Left cardiac atrium (tissue), 4 donors: Measurements from ENCODE around the gene DNAH6. TPM values are rescaled to one million over a fixed set of nuclear protein-coding genes. Genes with fewer than 3 reads are reported as not detected.

Source experiments
- ATAC-seq, 2 donors: fragments of 200-7000 bp; cut with Tn5 transposase; one replicate each; pipeline ENCODE4 v1.9.1; 2020; ENCODE audit warnings: mild to moderate bottlenecking in 2 of 2, moderate library complexity in 2 of 2
- DNase-seq: peaks from one replicate; pipeline ENCODE4 v3.0.0-alpha.2; 2020
- intact Hi-C, 2 donors: fragments of 100-400 bp; cut with DNase I; formaldehyde crosslinking; loops; one replicate each; pipeline versions ENCODE4 v1.14.1 to v1.15.1; 2022 to 2023
- total RNA-seq, 2 donors: library from RNA; stranded (reverse); fragmentation: NEBNext Ultra II Directional; extraction: Animal tissue kit (Norgen Biotek cat#: 25700); gene quantifications; one replicate each; pipeline ENCODE4 v1.2.1, GENCODE V29; 2021
- donor health status: DM: no; HTN: yes; CAD: no.
- donor health status: DM: no; HTN: yes; CAD: no; lungs with severe emphysema.
- donor health status: DM: yes; HTN: yes; CAD: no.
- donor health status: Dilated cardiomyopathy.

The DNAH6 gene
- total RNA-seq, 2 donors from 2014 or later, result 0.16 to 0.38 TPM

DNA sequence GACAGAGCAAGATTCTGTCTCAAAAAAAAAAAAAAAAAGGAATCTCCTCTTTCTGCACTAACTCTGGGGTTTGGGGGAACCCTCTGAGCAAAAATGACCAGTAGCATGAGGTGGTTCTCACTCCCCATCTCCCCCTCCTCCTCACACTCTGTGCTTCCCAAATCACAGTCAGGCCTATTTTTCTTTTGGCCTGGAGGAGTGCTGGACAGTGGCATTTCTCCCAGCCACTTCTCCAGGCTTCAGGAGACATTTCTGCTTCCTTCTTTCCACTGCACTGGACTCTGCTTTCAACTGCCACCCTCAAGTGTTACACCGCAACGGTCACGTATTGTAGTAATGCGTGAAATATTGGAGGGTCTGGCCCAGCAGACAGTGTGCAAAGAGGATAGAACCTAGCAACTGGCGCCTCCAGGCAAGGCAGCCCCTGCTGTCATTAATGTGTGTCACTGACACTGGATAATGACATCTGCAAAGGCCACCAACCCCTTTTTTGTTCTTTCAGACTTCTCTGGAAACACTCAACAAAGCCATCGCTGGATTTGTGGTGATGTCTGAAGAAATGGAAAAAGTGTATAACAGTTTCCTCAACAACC is 295.6 kb downstream of the DNAH6 start:
- DNase-seq (no peak), ATAC-seq (no peak)
- intact Hi-C loops, result no loop called here

DNA sequence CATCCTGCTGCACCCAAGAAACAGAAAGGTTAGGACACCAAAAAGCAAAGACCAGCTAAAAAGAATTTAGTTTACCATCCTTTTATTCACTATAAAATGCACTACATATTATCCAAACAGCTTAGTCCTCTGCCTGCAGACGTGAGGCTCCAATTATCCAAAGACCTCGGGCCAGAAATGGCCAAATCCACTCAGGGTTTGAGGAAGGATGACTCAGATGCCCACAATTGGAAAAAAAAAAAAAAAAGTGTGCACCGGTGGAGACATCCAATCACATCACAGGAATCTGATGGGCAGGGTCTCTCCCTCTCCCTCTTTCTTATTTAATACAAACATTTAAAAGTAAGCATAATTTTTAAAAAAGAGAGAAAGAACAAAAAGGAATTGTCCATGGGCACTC is 298.8 kb downstream of the DNAH6 start:
- DNase-seq, result no peak
- intact Hi-C loops, result no loop called here
- no peak for ATAC-seq

DNA sequence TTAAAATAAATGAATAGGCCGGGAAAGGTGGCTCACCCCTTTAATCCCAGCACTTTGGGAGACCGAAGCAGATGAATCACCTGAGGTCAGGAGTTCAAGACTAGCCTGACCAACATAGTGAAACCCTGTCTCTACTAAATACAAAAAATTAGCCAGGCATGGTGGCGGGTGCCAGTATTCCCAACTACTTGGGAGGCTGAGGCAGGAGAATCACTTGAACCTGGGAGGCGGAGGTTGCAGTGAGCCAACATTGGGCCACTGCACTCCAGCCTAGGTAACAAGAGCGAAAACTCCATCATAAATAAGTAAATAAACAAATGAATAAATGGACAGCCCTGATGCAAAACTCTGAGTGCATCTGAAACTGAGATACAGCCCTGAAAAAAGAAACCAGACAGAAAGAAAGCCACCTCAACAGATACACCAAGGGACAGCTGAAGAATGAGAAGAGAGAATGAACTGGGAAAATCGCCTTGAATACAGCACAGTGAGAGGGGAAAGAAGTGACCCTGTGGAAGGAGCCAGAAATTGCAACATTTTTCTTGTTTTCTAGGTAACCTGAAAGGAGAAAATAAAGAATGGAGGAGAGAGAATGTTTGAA is 300.2 kb downstream of the DNAH6 start:
- intact Hi-C loops, result no loop called here
- ATAC-seq, result no peak
- no peak for DNase-seq

DNA sequence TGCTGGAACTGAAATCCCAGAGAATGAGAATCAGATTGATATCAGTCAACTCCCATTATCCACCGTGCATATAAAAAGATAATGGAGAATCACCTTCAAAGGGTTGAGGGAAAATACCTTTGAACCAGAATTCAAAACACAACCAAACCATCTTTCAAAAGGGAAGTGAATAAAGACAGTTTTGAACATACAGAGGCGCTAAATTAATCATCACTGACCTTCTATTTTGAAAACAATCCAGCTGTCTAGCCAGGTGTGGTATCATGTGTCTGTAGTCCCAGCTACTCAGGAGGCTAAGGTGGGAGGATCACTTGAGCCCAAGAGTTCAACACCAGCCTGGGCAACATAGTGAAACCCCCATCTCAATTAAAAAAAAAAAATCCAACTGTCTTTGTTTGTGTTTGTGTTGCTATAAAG is 300.9 kb downstream of the DNAH6 start:
- intact Hi-C loops, result no loop called here
- DNase-seq (no peak), ATAC-seq (no peak)

DNA sequence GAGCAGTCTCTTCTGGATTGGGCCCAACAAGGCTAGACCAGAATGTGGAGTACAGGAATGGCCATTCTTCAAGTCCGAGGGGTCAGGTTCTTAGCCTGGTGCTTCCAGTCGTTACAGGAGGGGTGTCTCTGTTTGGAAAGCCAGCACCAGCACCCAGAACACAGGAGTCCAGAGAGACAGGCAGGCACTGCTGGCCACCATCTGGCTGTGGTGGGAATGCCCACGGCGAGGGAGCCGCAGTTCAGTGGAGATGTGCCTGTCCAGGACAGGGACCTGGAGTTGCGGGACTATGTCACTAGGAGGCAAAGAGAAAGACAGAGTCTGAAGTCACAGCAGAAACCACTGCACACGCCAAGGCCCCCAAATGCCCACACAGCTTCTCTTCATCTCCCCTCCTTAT is 305.5 kb downstream of the DNAH6 start:
- DNase-seq (no peak), ATAC-seq (no peak)
- intact Hi-C loops, result no loop called here

DNA sequence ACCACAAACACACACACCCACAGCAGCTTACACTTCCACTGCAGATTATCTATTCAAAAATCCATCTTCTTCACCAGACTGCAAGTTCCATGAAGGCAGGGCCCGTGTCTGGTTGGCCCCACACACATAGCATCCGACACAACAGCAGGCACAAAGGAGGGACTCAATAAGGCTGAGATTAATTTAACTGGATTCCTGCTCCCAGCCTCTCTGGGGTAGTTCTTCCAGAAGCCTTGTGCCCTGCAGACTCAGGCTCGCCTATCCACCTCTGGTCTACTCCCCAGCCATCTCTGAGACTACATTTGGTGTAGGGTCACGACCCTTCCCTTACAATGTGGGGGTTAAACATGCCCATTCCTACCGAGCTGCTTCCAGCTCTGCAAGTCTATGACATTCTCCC is 306.9 kb downstream of the DNAH6 start:
- intact Hi-C loops, result no loop called here
- DNase-seq (no peak), ATAC-seq (no peak)

DNA sequence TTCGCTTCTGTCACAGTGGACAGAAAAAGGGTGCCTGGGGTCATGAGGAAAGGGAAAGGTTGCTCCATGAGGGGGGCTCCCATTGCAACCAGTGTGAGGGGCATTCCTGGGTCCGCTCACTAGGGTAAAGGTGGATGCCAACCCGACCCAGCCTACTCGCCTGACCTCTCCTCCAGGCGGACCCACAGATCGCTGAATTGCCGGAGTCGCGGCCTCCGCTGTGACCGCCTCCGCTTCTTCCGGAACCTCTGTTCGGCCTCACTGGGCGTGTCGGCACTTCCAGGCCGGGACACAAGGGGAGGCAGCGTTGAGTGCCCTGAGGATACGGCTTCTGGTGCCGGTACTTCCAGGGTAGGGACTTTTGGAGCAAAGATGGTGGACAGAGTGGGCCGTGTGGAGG is 307.5 kb downstream of the DNAH6 start:
- DNase-seq (no peak), ATAC-seq (no peak)
- intact Hi-C loops, result no loop called here

DNA sequence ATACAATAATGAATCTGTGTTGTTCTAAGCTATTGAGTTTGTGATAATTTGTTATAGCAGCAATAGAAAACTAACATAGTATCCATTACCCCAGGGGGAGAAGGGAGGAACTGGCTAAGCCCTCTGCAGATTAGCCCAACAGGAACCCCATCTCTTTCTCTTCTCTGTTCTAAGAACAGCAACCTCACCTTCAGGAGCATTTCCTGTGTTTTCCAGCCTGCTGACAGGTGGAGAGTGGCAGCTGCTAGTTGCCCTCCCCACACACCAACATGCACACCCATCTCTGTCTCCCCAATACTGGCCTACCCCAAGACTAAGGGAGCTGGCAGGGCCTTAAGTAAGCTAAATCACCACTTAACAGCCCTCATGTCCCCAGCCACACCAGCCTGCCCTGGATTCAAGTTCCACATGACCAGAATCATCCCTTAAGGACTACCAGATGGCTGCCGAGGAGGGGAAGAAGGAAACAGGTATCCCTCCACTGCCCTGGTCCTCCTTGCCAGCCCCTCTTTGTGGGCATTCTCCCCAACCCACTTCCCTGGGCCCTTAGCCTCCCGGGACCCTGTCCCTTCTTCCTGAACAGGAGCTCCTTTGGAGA is 311.8 kb downstream of the DNAH6 start:
- ATAC-seq (no peak), DNase-seq (no peak)
- intact Hi-C loops, result no loop called here

DNA sequence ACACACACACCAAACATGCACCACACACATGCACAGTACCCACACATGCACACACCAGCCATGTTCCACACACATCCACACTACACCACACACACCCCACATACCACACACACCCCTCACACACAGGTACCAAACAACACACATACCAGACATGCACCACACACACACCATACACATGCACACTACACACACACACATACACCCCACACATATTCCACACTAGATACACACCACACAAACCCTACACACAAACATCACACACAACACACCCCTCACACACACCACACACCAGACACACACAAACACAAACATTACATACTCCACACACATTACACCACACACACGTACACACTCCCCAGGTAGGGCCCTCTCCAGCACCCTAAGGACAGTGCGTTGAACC is 313.4 kb downstream of the DNAH6 start:
- ATAC-seq (no peak), DNase-seq (no peak)
- intact Hi-C loops, result no loop called here

DNA sequence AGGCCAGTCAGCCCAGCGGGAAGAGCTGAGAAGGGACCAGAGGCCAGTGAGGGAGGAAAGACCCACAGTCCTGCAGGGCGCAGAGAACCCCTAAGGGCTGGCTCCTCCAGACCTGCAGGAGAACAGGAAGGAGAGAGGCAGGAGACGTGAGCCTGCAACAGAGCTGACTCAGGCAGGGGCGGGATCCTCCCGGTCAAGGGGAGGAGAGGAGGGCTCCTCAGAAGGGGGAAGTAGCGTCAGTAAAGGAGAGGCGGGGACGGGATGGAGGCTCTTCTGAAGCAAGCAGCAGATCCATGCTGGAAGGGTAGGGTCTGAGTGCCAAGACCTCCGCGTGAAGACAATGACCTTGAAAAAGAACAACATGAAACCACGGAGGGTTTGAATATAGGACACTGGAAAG is 313.8 kb downstream of the DNAH6 start:
- peak; percentile 66 to 76 for ATAC-seq
- intact Hi-C loops, result no loop called here
- peak; percentile 25 for DNase-seq

DNA sequence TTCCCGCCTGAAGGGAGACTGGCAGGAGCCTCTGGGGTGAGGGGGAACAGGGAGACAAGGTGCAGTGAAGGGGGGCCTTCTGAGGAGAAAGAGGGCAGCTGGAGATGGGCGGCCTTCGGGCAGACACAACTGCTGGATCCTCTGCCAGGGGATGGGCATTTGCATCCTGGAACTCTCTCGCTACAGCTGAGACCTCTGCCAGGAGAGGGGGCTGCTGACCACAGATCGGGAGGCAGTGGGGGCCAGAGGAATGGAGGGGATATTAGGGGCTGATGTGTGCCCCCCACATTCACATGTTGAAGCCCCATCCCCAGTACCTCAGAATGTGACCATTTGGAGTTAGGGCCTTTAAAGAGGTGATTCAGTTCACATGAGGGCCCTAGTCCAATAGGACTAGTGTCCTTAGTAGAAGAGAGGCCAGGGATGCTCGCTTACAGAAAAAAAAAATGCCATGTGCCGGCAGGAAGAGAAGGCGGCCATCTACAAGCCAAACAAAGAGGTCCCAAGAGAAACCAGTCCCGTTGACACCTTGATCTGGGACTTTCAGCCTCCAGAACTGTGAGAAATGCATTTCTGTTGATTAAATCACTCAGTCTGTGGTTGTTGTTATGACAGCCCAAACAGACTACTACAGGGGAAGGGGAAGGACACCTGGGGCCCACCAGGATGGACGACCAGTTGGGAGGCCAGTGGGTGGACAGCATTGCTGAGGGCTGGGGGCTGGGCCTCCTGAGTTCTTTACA is 314.6 kb downstream of the DNAH6 start:
- no peak for DNase-seq
- intact Hi-C loops, result no loop called here
- ATAC-seq, result no peak

DNA sequence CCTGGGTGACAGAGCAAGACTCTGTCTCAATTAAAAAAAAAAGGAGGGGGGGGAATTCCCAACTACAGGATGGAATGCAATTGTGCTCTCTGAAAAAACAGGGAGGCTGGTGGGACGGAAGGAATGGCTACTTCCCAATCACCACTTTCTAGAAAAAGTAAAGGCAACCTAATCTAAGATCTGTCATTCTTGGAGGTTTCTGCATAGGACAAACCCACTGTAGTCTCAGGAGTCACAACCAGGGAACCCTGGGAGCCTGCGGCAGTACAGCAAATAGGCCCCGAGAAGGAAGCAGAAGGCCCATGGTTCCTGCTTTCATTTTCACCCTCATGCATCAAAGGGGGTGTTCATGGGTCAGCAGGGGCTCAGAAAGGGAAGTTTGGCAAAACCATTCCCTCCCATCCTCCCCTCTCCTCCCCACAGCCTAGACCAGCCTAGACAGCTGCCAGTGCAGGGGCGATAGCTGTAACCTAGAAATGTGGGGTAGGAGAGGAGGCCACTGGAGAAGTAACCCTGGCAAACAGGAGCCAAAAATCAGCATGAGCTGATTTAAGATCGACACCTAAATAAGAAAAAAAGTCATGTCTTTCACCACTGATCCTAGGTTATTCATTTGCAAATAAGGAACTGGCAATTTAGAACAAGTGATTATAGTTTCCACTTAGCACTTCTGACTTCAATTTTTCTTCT is 316.6 kb downstream of the DNAH6 start:
- intact Hi-C loops, result no loop called here
- no peak for DNase-seq
- ATAC-seq, result peak; percentile 45 to 72

DNA sequence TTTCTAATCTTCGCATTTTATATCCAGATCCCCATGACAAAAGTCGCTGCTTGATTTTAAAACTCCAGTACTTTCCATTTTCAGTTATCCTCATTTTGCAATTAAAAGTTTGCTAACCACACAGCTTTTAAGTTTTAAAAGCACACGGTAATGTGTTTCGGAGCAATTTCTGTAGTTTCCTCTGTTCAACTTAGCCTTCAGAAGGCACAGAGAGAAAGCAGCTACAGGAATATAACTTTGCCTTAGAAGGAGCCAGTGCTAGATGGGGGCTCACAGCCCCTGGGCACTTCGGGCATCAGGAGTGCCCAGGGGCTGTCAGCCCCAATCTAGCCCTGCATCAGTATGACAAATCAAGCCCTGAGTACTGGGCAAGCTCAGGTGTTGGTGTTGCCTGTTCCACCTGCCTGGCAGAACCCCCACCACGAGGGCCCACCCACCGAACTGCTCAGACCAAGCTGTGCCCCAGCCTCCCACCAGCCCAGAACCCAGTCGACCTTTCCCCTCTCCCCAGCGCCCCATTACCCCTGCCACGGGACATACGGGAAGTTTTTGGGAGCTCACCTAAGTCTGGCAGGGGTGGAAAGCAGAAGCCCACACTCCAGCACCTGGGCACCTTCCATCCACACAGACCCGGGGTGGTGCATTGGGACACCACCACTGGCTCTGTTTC is 317.3 kb downstream of the DNAH6 start:
- ATAC-seq, result no peak
- DNase-seq, result no peak
- intact Hi-C loops, result no loop called here

DNA sequence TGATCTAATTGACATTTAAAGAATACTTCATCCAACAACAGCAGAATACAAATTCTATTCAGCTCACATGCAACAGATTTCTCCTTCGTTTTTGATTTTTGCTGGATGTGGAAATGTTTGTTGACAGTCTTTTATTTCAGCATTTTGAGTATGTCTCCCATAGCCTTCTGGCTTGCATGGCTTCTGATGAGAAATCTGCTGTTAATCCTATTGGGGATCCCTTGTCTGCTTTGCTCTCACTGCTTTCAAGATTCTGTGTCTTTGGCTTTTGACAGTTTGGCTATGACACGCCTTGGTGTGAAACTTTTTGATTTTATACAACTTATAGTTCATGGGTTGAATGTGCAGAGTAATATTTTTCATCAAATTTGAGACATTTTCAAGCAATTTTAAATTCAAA is 319.9 kb downstream of the DNAH6 start:
- DNase-seq, result no peak
- no peak for ATAC-seq
- intact Hi-C loops, result no loop called here

DNA sequence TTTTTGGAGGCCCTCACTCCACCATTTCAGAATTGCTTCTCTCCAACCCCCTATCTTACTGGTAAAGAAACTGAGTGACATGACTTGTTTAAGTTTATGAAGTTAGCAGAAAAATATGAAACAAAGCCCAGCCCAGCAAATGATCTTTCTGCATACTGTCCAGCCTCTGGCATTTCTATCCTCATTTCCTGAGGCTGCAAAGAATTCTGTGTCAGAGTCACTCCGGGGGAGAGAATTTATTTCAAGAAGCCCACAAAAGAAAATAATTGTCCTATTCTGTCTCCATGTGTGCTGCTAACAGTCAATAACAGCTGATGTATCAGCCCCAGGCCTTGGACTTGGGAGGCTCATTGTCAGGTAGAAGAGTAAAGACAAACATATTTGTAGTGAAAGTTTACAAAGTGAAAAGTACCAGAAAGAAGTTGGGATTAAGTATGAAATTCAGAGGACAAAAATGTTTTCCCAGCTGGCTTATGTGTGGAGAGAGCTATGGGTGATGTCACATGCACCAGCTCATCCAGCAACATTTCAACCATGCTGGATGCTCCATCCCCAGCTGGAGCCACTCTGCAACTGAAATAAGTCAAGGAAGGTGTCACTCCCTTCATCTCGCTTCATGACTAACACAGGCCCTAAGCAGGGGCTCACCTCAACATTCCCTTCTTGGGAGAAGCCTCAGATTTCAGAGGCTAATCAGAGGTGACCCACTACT is 322.3 kb downstream of the DNAH6 start:
- intact Hi-C loops, result no loop called here
- ATAC-seq (no peak), DNase-seq (no peak)

DNA sequence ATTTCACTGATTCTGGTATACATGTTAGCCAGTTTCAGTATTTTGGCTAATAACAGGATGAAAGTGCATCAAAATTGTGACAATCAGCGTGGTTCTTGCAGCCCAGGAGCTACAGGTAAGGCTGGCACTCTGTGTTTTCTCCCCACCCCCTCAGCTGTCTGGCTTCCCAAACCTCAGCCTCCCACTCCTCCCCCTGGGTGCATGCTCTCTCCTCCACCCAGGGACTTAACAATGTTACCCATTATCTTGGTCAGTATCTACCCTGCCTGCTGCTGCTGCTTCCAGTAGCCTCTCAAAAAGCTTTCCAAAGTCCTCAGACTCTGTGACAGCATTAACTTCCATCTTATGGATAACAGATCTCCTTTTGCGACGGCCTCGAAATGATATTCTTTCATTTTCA is 323.6 kb downstream of the DNAH6 start:
- intact Hi-C loops, result no loop called here
- no peak for DNase-seq
- ATAC-seq, result no peak

DNA sequence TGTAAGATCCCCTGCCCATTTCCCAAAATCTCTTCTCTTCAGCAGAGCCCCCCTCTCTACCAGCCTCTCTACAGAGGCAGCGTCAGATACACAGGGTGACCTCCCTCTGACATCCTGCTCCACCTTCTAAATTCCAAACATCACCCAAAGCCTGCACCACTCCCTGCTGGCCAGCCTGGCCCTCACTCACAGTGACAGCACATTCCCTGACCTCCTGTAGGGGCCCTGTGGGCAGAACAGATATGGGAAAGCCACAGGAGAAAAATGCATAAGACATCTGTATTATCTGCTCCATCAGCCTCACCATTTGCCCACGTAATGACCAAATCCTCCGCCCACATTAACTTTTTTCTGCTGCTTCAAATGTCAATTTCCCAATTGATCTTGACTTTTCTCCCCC is 324.0 kb downstream of the DNAH6 start:
- no peak for ATAC-seq
- intact Hi-C loops, result no loop called here

DNA sequence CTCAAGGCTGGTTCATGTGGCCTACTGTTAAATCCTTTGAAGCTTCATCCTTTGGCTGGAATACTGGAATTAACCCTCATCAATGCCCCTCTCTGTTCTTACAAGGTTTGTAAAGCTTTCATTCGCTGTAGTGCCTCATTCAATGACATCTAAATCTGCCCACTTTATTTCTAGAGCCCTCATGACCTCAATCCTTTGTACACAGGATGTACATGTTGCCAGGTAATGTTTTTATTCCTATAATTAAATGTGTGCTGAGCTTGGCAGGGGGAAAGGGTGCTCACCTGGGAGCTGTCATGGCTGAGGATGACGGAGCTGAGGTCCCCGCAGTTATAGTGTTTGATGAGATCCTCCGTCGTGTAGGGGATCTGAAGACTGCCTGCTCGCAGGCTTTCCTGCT is 325.3 kb downstream of the DNAH6 start:
- intact Hi-C loops, result no loop called here
- no peak for DNase-seq
- ATAC-seq, result no peak

More for the DNA sequence above, 324.0 kb downstream of the DNAH6 start:
- DNase-seq, result no peak

DNA sequence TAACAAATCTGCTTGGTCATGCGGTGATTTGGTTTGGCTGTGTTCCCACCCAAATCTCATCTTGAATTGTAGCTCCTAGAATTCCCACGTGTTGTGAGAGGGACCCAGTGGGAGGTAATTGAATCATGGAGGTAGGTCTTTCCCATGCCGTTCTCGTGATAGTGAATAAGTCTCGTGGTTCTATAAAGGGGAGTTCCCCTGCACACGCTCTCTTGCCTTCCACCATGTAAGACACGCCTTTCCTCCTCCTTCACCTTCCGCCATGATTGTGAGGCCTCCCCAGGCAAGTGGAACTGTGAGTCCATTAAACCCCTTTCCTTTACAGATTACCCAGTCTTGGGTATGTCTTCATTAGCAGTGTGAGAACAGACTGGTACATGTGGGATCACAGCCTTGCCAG is 327.8 kb downstream of the DNAH6 start:
- ATAC-seq, result no peak
- intact Hi-C loops, result no loop called here
- DNase-seq, result no peak
